A549 (cell line): ENCODE measurements around the gene SMARCA4.

ENCODE experiments used
- BHLHE40 ChIP-seq: IDR thresholded peaks from 2 replicates; pipeline ENCODE4 v1.6.1; 2012; ENCODE audit warnings: low read depth, low read length, inconsistent platforms
- CHD2 ChIP-seq: fragments of 150-350 bp; IDR thresholded peaks from 2 replicates; pipeline ENCODE4 v1.6.1; 2014; ENCODE audit warnings: low read length; ENCODE audit not compliant: partially characterized antibody
- CTCF ChIP-seq: fragments of >200 bp; sonication (Bioruptor Twin); formaldehyde crosslinking; IDR thresholded peaks from 3 replicates; pipeline ENCODE4 v1.5.1; 2016
- MAX ChIP-seq: IDR thresholded peaks from 2 replicates; pipeline ENCODE4 v1.6.1; 2012
- RAD21 ChIP-seq, 2 experiments: fragments of >200 bp in 1 of 2; sonication (Bioruptor Twin) in 1 of 2; formaldehyde crosslinking in 1 of 2; IDR thresholded peaks in 1 of 2; conservative IDR thresholded peaks in 1 of 2; 2 replicates in 1 of 2; 3 replicates in 1 of 2; pipeline ENCODE4 v1.6.1; 2012 to 2018; ENCODE audit warnings: inconsistent platforms in 1 of 2
- RNF2 ChIP-seq: fragments of 200-600 bp; sonication (generic); IDR thresholded peaks from 2 replicates; pipeline ENCODE4 v1.6.1; 2016; ENCODE audit warnings: low read depth, mild to moderate bottlenecking, antibody characterized with exemption, moderate library complexity, borderline replicate concordance
- USF2 ChIP-seq: fragments of 450-650 bp; IDR thresholded peaks from 2 replicates; pipeline ENCODE4 v1.6.1; 2014; ENCODE audit warnings: antibody characterized with exemption
- ZC3H11A ChIP-seq: fragments of 450-650 bp; IDR thresholded peaks from 2 replicates; pipeline ENCODE4 v1.6.1; 2014; ENCODE audit warnings: antibody characterized with exemption, mild to moderate bottlenecking

GRCh38 chr19:10984166-10984735 is 23.4 kb downstream of the SMARCA4 start:
- TF ChIP-seq USF2 (no peak), RNF2 (no peak), ZC3H11A (no peak), MAX (no peak), CTCF (no peak), CHD2 (no peak), BHLHE40 (no peak), RAD21 (conservative IDR thresholded peaks at IDR 0.05 in 1 of 2, IDR thresholded peaks at IDR 0.05 in 1 of 2) (no peak)
